Adrenal gland (tissue), 5 donors: ENCODE results near the gene CNTNAP2.
A peak's percentile ranks its signal among the peaks of the same experiment; 100 is the strongest.

ENCODE experiments used
- POLR2A ChIP-seq, 2 donors: fragments of 450-650 bp; IDR thresholded peaks; one replicate each; pipeline ENCODE4 v1.6.1; 2017; ENCODE audit warnings: antibody characterized with exemption in 2 of 2, mild to moderate bottlenecking in 2 of 2, moderate library complexity in 1 of 2
- TF ChIP-seq, protein P1 (sequence below), 6 experiments: fragments of 450-650 bp in 4 of 6; fragments of 200-600 bp in 2 of 6; sonication (generic) in 1 of 6; IDR thresholded peaks; 1 replicate in 5 of 6; 2 replicates in 1 of 6; pipeline versions ENCODE4 v1.5.1 to v1.8.0; 2016 to 2021; ENCODE audit warnings: antibody characterized with exemption in 6 of 6, mild to moderate bottlenecking in 2 of 6, moderate library complexity in 1 of 6
- donor health status: DM: no; HTN: no; CAD: no.

GRCh38 chr7:148142660-148143248 is 2026.2 kb downstream of the CNTNAP2 start:
- TF ChIP-seq, protein P1, sequence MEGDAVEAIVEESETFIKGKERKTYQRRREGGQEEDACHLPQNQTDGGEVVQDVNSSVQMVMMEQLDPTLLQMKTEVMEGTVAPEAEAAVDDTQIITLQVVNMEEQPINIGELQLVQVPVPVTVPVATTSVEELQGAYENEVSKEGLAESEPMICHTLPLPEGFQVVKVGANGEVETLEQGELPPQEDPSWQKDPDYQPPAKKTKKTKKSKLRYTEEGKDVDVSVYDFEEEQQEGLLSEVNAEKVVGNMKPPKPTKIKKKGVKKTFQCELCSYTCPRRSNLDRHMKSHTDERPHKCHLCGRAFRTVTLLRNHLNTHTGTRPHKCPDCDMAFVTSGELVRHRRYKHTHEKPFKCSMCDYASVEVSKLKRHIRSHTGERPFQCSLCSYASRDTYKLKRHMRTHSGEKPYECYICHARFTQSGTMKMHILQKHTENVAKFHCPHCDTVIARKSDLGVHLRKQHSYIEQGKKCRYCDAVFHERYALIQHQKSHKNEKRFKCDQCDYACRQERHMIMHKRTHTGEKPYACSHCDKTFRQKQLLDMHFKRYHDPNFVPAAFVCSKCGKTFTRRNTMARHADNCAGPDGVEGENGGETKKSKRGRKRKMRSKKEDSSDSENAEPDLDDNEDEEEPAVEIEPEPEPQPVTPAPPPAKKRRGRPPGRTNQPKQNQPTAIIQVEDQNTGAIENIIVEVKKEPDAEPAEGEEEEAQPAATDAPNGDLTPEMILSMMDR (IDR thresholded peaks at IDR 0.05), result peak; percentile 35 to 61 (median 42)
- TF ChIP-seq POLR2A (IDR thresholded peaks at IDR 0.05), result no peak
